DOHH2 (cell line): ENCODE results near the gene SIGLEC5.

Experiments
- EZH2phosphoT487 ChIP-seq: fragments of 200-600 bp; sonication (generic); IDR thresholded peaks from 2 replicates; pipeline ENCODE4 v1.6.1; 2017; ENCODE audit warnings: borderline replicate concordance, mild to moderate bottlenecking, antibody characterized with exemption, low read length, moderate library complexity, mixed read lengths
- TF ChIP-seq, protein P1 (sequence below): fragments of 200-600 bp; sonication (generic); IDR thresholded peaks from one replicate; pipeline ENCODE4 v1.5.1; 2014; ENCODE audit warnings: antibody characterized with exemption, mild to moderate bottlenecking, low read depth, low read length; ENCODE audit not compliant: poor library complexity, severe bottlenecking

DNA sequence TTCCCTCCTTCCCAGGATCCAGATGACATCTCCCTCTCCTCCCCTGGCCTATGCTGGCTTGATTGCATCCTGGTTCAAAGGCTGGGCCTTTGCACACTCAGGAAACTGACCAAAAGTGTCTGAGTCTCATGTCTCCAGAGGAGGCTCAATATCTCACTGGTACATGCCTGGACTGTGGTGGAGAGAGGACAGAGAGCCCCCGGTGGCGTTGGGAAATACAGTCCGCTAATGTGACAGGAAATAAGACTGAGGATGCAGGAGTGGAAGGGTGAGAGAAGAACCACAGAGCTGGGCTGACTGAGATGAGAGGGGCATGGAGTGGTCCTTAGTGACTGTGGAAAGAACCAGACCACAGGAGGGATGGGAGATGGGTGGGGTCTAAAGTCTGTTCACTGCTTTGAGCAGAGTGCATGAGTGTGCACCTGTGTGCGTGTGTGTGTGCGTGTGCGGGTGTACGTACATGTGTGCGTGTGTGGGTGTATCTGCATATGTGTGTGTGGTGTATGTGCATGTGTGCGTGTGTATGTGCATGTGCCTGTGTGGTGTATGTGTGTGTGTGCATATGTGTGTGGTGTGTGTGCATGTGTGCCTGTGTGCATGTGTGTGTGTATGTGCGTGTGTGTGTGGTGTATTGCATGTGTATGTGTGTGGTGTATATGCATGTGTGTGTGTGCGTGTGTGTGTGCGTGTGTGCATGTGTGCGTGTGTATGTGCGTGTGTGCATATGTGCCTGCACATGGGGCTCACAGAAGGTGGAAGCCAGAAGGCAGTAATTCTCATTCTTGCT lies 1.9 kb downstream of the SIGLEC5 start:
- TF ChIP-seq, protein P1, sequence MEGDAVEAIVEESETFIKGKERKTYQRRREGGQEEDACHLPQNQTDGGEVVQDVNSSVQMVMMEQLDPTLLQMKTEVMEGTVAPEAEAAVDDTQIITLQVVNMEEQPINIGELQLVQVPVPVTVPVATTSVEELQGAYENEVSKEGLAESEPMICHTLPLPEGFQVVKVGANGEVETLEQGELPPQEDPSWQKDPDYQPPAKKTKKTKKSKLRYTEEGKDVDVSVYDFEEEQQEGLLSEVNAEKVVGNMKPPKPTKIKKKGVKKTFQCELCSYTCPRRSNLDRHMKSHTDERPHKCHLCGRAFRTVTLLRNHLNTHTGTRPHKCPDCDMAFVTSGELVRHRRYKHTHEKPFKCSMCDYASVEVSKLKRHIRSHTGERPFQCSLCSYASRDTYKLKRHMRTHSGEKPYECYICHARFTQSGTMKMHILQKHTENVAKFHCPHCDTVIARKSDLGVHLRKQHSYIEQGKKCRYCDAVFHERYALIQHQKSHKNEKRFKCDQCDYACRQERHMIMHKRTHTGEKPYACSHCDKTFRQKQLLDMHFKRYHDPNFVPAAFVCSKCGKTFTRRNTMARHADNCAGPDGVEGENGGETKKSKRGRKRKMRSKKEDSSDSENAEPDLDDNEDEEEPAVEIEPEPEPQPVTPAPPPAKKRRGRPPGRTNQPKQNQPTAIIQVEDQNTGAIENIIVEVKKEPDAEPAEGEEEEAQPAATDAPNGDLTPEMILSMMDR, result no peak
- no peak for TF ChIP-seq EZH2phosphoT487
